K562 (cell line): ENCODE data around the gene KCTD12. TPM values are rescaled to one million over a fixed set of nuclear protein-coding genes. Genes with fewer than 3 reads are reported as not detected.

ENCODE experiments used
- ATAC-seq: fragments of 200-7000 bp; cut with Tn5 transposase; 3 replicates; pipeline ENCODE4 v1.9.1; 2020; ENCODE audit warnings: moderate library complexity
- BruUV-seq: library from RNA; stranded (reverse); fragments of 400-500 nt; replicated peaks from 2 replicates; lab custom pipeline; 2021; lab: Mats Ljungman, UMichigan
- CTCF ChIA-PET: fragments of 300-600 bp; formaldehyde crosslinking; extraction: SDS; loops from one replicate; lab custom pipeline; 2021; ENCODE audit warnings: low intra/inter-chr PET ratio; lab: Yijun Ruan, JAX
- POLR2A ChIA-PET: fragments of 300-600, 350-650 bp; sonication (Branson Sonifier 250); formaldehyde crosslinking; extraction: SDS; loops from one replicate; lab custom pipeline; 2021; ENCODE audit warnings: antibody characterized with exemption, inconsistent platforms; lab: Yijun Ruan, JAX
- DNase-seq, 4 experiments: peaks; one replicate each; pipeline versions ENCODE4 v3.0.0 to v3.0.0-alpha.2; 2011 to 2018; ENCODE audit warnings: low spot score in 3 of 4, mixed read lengths in 3 of 4; ENCODE audit errors: extremely low read depth in 1 of 4
- FAIRE-seq: peaks from 2 replicates; lab custom pipeline; 2011; peaks lifted over from hg19 to GRCh38; lab: Jason Lieb, UNC
- H2AFZ ChIP-seq: 2 replicates; pipeline ENCODE4 v1.6.0; 2011; ENCODE audit warnings: low read depth, low read length, control low read depth, inconsistent platforms
- H3K27ac ChIP-seq: fragments of 200-600 bp; 3 replicates; pipeline ENCODE4 v1.8.0; 2011; ENCODE audit warnings: low read depth, mild to moderate bottlenecking, control low read depth, inconsistent platforms, low read length, moderate library complexity, mixed read lengths; ENCODE audit errors: extremely low read depth
- H3K27me3 ChIP-seq, 2 experiments: fragments of 300-600 bp in 1 of 2; 2 replicates in 1 of 2; 3 replicates in 1 of 2; pipeline versions ENCODE4 v1.6.0 to v1.8.0; 2011; ENCODE audit warnings: inconsistent platforms in 2 of 2, low read length in 2 of 2, mild to moderate bottlenecking in 1 of 2, mixed read lengths in 1 of 2, moderate library complexity in 1 of 2; ENCODE audit not compliant: control insufficient read depth in 2 of 2, insufficient read depth in 2 of 2
- H3K36me3 ChIP-seq: fragments of 300-600 bp; 3 replicates; pipeline ENCODE4 v1.8.0; 2011; ENCODE audit warnings: mild to moderate bottlenecking, low read length, inconsistent platforms; ENCODE audit not compliant: control insufficient read depth, insufficient read depth
- H3K4me1 ChIP-seq, 2 experiments: fragments of 200-600 bp in 1 of 2; replicated peaks in 1 of 2; 2 replicates in 1 of 2; 3 replicates in 1 of 2; pipeline versions ENCODE4 v1.5.1 to v1.8.0; 2011; ENCODE audit warnings: inconsistent platforms in 2 of 2, low read length in 2 of 2, mild to moderate bottlenecking in 1 of 2, mixed read lengths in 1 of 2, moderate library complexity in 1 of 2; ENCODE audit not compliant: control insufficient read depth in 2 of 2, insufficient read depth in 2 of 2
- H3K4me2 ChIP-seq: 2 replicates; pipeline ENCODE4 v1.6.1; 2011; ENCODE audit warnings: low read length, control low read depth, inconsistent platforms, mixed read lengths; ENCODE audit not compliant: insufficient read depth
- H3K4me3 ChIP-seq: fragments of 200-600 bp; sonication (generic), shearing (Covaris generic); 2 replicates; pipeline ENCODE4 v1.5.1; 2016; ENCODE audit warnings: control low read depth, inconsistent platforms
- H3K79me2 ChIP-seq: fragments of 200-600 bp; 3 replicates; pipeline ENCODE4 v1.8.0; 2011; ENCODE audit warnings: low read length, inconsistent platforms; ENCODE audit not compliant: control insufficient read depth, insufficient read depth
- H3K9ac ChIP-seq, 2 experiments: 2 replicates each; pipeline versions ENCODE4 v1.6.0 to v1.6.1; 2011; ENCODE audit warnings: low read depth in 2 of 2, low read length in 2 of 2, control low read depth in 1 of 2, inconsistent platforms in 1 of 2, mild to moderate bottlenecking in 1 of 2, mixed read lengths in 1 of 2; ENCODE audit not compliant: insufficient read depth in 1 of 2
- H3K9me1 ChIP-seq: one replicate; pipeline ENCODE4 v1.6.0; 2011; ENCODE audit warnings: inconsistent platforms, mild to moderate bottlenecking, low read length, moderate library complexity; ENCODE audit not compliant: control insufficient read depth, insufficient read depth
- H3K9me3 ChIP-seq: replicated peaks from 2 replicates; pipeline ENCODE4 v1.5.1; 2011; ENCODE audit warnings: low read depth, low read length, inconsistent platforms; ENCODE audit not compliant: control insufficient read depth, insufficient read depth
- H4K20me1 ChIP-seq: replicated peaks from 2 replicates; pipeline ENCODE4 v1.6.1; 2011; ENCODE audit warnings: low read length, inconsistent platforms, mixed read lengths; ENCODE audit not compliant: control insufficient read depth, insufficient read depth
- CBFB ChIP-seq: sonication (generic); formaldehyde crosslinking; IDR thresholded peaks from 2 replicates; pipeline ENCODE4 v1.4.0; 2020; ENCODE audit warnings: mild to moderate bottlenecking, missing genetic modification reagents
- E2F1 ChIP-seq: sonication (generic); formaldehyde crosslinking; IDR thresholded peaks from 2 replicates; pipeline ENCODE4 v1.8.1; 2023; ENCODE audit warnings: mild to moderate bottlenecking, missing genetic modification reagents, moderate library complexity
- E2F8 ChIP-seq: fragments of 450-650 bp; IDR thresholded peaks from 2 replicates; pipeline ENCODE4 v1.7.1; 2018; ENCODE audit warnings: mild to moderate bottlenecking, low read depth; ENCODE audit not compliant: partially characterized antibody
- POU5F1 ChIP-seq: fragments of 150-350 bp; IDR thresholded peaks from 2 replicates; pipeline ENCODE4 v1.6.1; 2014; ENCODE audit warnings: borderline replicate concordance, low read length, low read depth, mild to moderate bottlenecking; ENCODE audit not compliant: partially characterized antibody
- RBFOX2 ChIP-seq: fragments of 200-400 bp; formaldehyde crosslinking; IDR thresholded peaks from 2 replicates; pipeline ENCODE4 v1.6.1; 2017; ENCODE audit warnings: low read depth, mild to moderate bottlenecking, low read length, moderate library complexity
- SIX5 ChIP-seq, 2 experiments: IDR thresholded peaks; 2 replicates each; pipeline ENCODE4 v1.6.1; 2011; ENCODE audit warnings: low read length in 2 of 2, borderline replicate concordance in 1 of 2, low read depth in 1 of 2, mild to moderate bottlenecking in 1 of 2, moderate library complexity in 1 of 2; ENCODE audit not compliant: insufficient read depth in 1 of 2
- SPI1 ChIP-seq: IDR thresholded peaks from 2 replicates; pipeline ENCODE4 v1.6.1; 2011; ENCODE audit warnings: low read depth, low read length, control low read depth, borderline replicate concordance
- TBP ChIP-seq: optimal IDR thresholded peaks from 2 replicates; pipeline ENCODE3; 2011; ENCODE audit warnings: low read depth, low read length, improper control_type of control experiment
- TCFL5 ChIP-seq: fragments of 250-450 bp; sonication (Bioruptor Pico); conservative IDR thresholded peaks from 2 replicates; pipeline ENCODE4 v1.6.1; 2021; ENCODE audit warnings: mild to moderate bottlenecking, moderate library complexity, matching md5 sums
- ZNF717 ChIP-seq: fragments of 250-450 bp; sonication (Bioruptor Pico); IDR thresholded peaks from 2 replicates; pipeline ENCODE4 v1.5.0; 2021
- WGBS: fragments of 100-300 bp; shearing (Covaris generic); methylation state at CpG from one replicate; pipeline ENCODE4 v1.1.6; 2016; ENCODE audit warnings: low coverage, mixed read lengths; ENCODE audit not compliant: insufficient coverage; ENCODE audit errors: missing lambda C conversion rate; 5-methylcytosine and 5-hydroxymethylcytosine counted together
- in situ Hi-C: fragments of 300-500 bp; cut with MboI; formaldehyde crosslinking; loops from 4 replicates; pipeline ENCODE4 v1.15.0; 2018; ENCODE audit warnings: inconsistent platforms, mixed read lengths
- intact Hi-C: fragments of 100-400 bp; cut with micrococcal nuclease; formaldehyde crosslinking; loops from 2 replicates; pipeline ENCODE4 v1.14.2; 2022
- polyA plus RNA-seq, 8 experiments: library from polyadenylated mRNA; depleted of rRNA in 4 of 8; stranded (reverse) in 5 of 8; unstranded in 3 of 8; fragments of >200 nt; fragmentation: Nextera tagmentation in 2 of 8; fragmentation: Illumina TruSeq in 1 of 8; extraction: Ambion mirVana in 2 of 8; extraction: Trizol in 1 of 8; gene quantifications; 2 replicates each; pipeline versions ENCODE4 v1.2.1 to v1.2.3, GENCODE V29; 2011 to 2014; ENCODE audit warnings: inconsistent platforms in 1 of 8, missing spikeins in 1 of 8
- total RNA-seq, 7 experiments: library from RNA; depleted of rRNA in 6 of 7; stranded (reverse); fragments of >200 nt in 6 of 7; fragmentation: Illumina TruSeq in 2 of 7; extraction: Trizol in 2 of 7; gene quantifications; 2 replicates each; pipeline versions ENCODE4 v1.2.1 to v1.2.3, GENCODE V29; 2011 to 2021; ENCODE audit warnings: low replicate concordance in 1 of 7
- TF ChIP-seq, protein P1 (sequence below): fragments of 250-450 bp; sonication (Bioruptor Pico); IDR thresholded peaks from 2 replicates; pipeline ENCODE4 v1.4.0; 2020; ENCODE audit warnings: mild to moderate bottlenecking
- TF ChIP-seq, protein P2 (sequence below): sonication (generic); formaldehyde crosslinking; IDR thresholded peaks from 2 replicates; pipeline ENCODE4 v1.8.1; 2023; ENCODE audit warnings: mild to moderate bottlenecking, missing genetic modification reagents

KCTD12 gene
- total and polyA plus RNA-seq, 9 of the 15 experiments (the other 6 are each of a cell fraction or from before 2014, with no cell fraction given): 0.14 to 0.93 (median 0.32) TPM

DNA sequence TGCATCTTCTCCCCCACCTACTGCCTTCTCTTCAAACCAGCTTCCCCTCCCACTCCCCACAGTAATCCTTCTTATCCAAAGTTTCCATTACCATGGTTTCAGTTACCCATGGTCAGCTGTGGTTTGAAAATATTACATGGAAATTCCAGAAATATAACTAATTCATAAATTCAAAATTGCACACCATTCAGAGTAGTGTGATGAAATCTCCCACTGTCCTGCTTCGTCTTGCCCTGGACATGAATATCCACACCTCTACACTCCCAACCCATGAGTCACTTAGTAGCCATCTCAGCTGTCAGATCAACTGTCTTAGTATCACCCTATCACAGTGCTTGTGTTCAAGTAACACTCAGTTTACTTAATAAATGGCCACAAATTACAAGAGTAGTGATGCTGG lies 3.8 kb upstream of the KCTD12 start (continued):
- no peak for TF ChIP-seq E2F8
- no peak for TF ChIP-seq CBFB (CRISPR knock-in tag)
- TF ChIP-seq, protein P1, sequence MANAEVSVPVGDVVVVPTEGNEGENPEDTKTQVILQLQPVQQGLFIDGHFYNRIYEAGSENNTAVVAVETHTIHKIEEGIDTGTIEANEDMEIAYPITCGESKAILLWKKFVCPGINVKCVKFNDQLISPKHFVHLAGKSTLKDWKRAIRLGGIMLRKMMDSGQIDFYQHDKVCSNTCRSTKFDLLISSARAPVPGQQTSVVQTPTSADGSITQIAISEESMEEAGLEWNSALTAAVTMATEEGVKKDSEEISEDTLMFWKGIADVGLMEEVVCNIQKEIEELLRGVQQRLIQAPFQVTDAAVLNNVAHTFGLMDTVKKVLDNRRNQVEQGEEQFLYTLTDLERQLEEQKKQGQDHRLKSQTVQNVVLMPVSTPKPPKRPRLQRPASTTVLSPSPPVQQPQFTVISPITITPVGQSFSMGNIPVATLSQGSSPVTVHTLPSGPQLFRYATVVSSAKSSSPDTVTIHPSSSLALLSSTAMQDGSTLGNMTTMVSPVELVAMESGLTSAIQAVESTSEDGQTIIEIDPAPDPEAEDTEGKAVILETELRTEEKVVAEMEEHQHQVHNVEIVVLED: no peak

DNA sequence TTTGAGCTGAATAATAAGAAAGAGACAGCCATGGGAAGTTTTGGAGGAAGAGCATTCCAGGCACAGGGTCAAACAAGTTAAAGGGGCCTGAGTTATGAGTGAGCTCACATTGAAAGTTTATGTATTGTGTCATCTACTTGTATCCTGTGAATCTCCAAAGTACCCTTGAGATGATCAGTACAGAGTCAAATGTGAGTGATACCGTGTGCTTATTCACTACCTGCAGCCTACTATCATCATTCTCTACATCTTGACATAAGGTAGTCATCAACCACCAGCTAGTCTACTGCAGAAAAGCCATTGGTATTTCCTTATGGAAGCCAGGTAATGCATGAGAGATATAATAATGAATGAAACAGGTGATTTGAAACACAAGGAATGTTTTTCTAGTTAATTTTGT lies 3.0 kb upstream of the KCTD12 start:
- peaks cover 0 to 20% of the 10 kb centered on the region in 2 experiments; a peak in 2 of 5 replicates for H3K4me1 ChIP-seq
- DNase-seq (no peak), ATAC-seq (no peak), FAIRE-seq (no peak)
- intact Hi-C loops (no loop called here), in situ Hi-C loops (no loop called here)
- no peaks in the 10 kb centered on the region for H4K20me1 ChIP-seq
- no peak overlapping the region for H3K4me3 ChIP-seq
- no TSS peak for BruUV-seq
- peaks cover 0 to 14% of the 10 kb centered on the region in 2 experiments; a peak in 2 of 5 replicates for H3K27me3 ChIP-seq
- 0% methylated on average over 1 of the region's 1 CpG for WGBS
- no peak overlapping the region for H2AFZ ChIP-seq
- no peaks in the 10 kb centered on the region for H3K79me2 ChIP-seq
- ChIA-PET POLR2A (interaction anchor here (0.7 kb wide), 1 partner anchor 541 kb away, joined by 3 read pairs; no protein-coding TSS in a partner anchor), CTCF (no interaction called here)
- H3K9me3 ChIP-seq: no peaks in the 10 kb centered on the region
- H3K4me2 ChIP-seq: no peak overlapping the region
- H3K9ac ChIP-seq: no peak overlapping the region
- no peaks in the 10 kb centered on the region for H3K36me3 ChIP-seq
- no peak overlapping the region for H3K27ac ChIP-seq
- H3K9me1 ChIP-seq: no peaks in the 10 kb centered on the region
- TF ChIP-seq POU5F1: no peak
- TF ChIP-seq TBP: no peak
- TF ChIP-seq SPI1: no peak
- no peak for TF ChIP-seq TCFL5
- no peak for TF ChIP-seq RBFOX2
- no peak for TF ChIP-seq SIX5 (IDR thresholded peaks at IDR 0.05; ENCODE audit: borderline replicate concordance in 1 of 2, insufficient read depth in 1 of 2, low read depth in 1 of 2, low read length in 2 of 2)
- TF ChIP-seq, protein P2, sequence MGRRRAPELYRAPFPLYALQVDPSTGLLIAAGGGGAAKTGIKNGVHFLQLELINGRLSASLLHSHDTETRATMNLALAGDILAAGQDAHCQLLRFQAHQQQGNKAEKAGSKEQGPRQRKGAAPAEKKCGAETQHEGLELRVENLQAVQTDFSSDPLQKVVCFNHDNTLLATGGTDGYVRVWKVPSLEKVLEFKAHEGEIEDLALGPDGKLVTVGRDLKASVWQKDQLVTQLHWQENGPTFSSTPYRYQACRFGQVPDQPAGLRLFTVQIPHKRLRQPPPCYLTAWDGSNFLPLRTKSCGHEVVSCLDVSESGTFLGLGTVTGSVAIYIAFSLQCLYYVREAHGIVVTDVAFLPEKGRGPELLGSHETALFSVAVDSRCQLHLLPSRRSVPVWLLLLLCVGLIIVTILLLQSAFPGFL: no peak
- no peak for TF ChIP-seq E2F1
- TF ChIP-seq ZNF717 (CRISPR knock-in tag): no peak
